OCI-LY3 (cell line): ENCODE data around the gene TEPSIN.

ENCODE experiments used
- H2AFZ ChIP-seq: fragments of 200-600, 300-600 bp; shearing (Covaris generic); 2 replicates; pipeline ENCODE4 v1.6.0; 2014; ENCODE audit warnings: antibody characterized with exemption, low read depth, low read length
- H3K27ac ChIP-seq: fragments of 200-600, 300-600 bp; sonication (generic); 2 replicates; pipeline ENCODE4 v1.5.1; 2014; ENCODE audit warnings: mild to moderate bottlenecking, low read length, moderate library complexity, mixed read lengths
- H3K27me3 ChIP-seq: fragments of 200-600, 300-600 bp; sonication (generic); 2 replicates; pipeline ENCODE4 v1.6.1; 2014; ENCODE audit warnings: low read depth, low read length, mixed read lengths
- H3K36me3 ChIP-seq: fragments of 200-600, 300-600 bp; sonication (generic); replicated peaks from 2 replicates; pipeline ENCODE3; 2014; ENCODE audit warnings: low read depth, low read length, mixed read lengths
- H3K4me1 ChIP-seq: fragments of 300-600, 200-600 bp; sonication (generic); 2 replicates; pipeline ENCODE4 v1.6.1; 2014; ENCODE audit warnings: low read length, mixed read lengths
- H3K4me2 ChIP-seq: fragments of 200-600, 300-600 bp; sonication (generic); 2 replicates; pipeline ENCODE4 v1.6.1; 2014; ENCODE audit warnings: low read length, mixed read lengths
- H3K4me3 ChIP-seq: fragments of 300-600, 200-600 bp; sonication (generic); 2 replicates; pipeline ENCODE4 v1.5.1; 2014; ENCODE audit warnings: antibody characterized with exemption, mild to moderate bottlenecking, low read length, moderate library complexity
- H3K79me2 ChIP-seq: fragments of 300-600, 200-600 bp; shearing (Covaris generic); 2 replicates; pipeline ENCODE4 v1.6.1; 2014; ENCODE audit warnings: mild to moderate bottlenecking, low read length, mixed read lengths
- H3K9ac ChIP-seq: fragments of 300-600, 200-600 bp; shearing (Covaris generic); 2 replicates; pipeline ENCODE4 v1.6.0; 2014; ENCODE audit warnings: mild to moderate bottlenecking, low read length, moderate library complexity
- H3K9me3 ChIP-seq: fragments of 200-600, 300-600 bp; shearing (Covaris generic); 2 replicates; pipeline ENCODE4 v1.6.1; 2014; ENCODE audit warnings: low read length, mixed read lengths; ENCODE audit not compliant: insufficient read depth
- H4K20me1 ChIP-seq: fragments of 200-600, 300-600 bp; sonication (generic); 2 replicates; pipeline ENCODE4 v1.6.1; 2016; ENCODE audit warnings: low read length, mixed read lengths; ENCODE audit not compliant: insufficient read depth
- CTCF ChIP-seq: fragments of 200-600, 300-600 bp; sonication (generic); IDR thresholded peaks from 2 replicates; pipeline ENCODE4 v1.5.1; 2014; ENCODE audit warnings: antibody characterized with exemption, low read length, low read depth
- EZH2phosphoT487 ChIP-seq: fragments of 200-600 bp; shearing (Covaris generic); IDR thresholded peaks from 2 replicates; pipeline ENCODE4 v1.6.1; 2018; ENCODE audit warnings: antibody characterized with exemption, mixed run types, low read depth

The TEPSIN gene

GRCh38 chr17:81241648-81242420 is 3.0 kb upstream of the TEPSIN start:
- Histone ChIP-seq H3K27ac (no peak overlapping the region), H3K27me3 (no peaks in the 10 kb centered on the region), H3K4me3 (no peak overlapping the region), H2AFZ (no peak overlapping the region), H4K20me1 (0 out of 2 replicates have a peak, but pooled peaks cover 7% of the 10 kb centered on the region), H3K79me2 (peaks cover 41% of the 10 kb centered on the region), H3K9me3 (no peaks in the 10 kb centered on the region), H3K36me3 (peaks cover 22% of the 10 kb centered on the region), H3K4me2 (no peak overlapping the region), H3K4me1 (peaks cover 33% of the 10 kb centered on the region), H3K9ac (no peak overlapping the region)
- TF ChIP-seq CTCF = peak; percentile 71
- no peak for TF ChIP-seq EZH2phosphoT487

- H3K9ac ChIP-seq = no peak overlapping the region
- H3K27ac ChIP-seq = no peak overlapping the region
- H3K4me2 ChIP-seq = peak overlapping the region; percentile 96
- H3K36me3 ChIP-seq = peaks cover 22% of the 10 kb centered on the region
- no peaks in the 10 kb centered on the region for H3K9me3 ChIP-seq
- H3K4me1 ChIP-seq = peaks cover 33% of the 10 kb centered on the region
- no peaks in the 10 kb centered on the region for H3K27me3 ChIP-seq
- H4K20me1 ChIP-seq = 0 out of 2 replicates have a peak, but pooled peaks cover 7% of the 10 kb centered on the region
- no peak for TF ChIP-seq EZH2phosphoT487
- no peak for TF ChIP-seq CTCF
- H3K79me2 ChIP-seq = peaks cover 41% of the 10 kb centered on the region
- no peak overlapping the region for H3K4me3 ChIP-seq
- H2AFZ ChIP-seq = no peak overlapping the region
Measured at GRCh38 chr17:81241203-81241602, 2.3 kb upstream of the TEPSIN start.

- H3K4me3 ChIP-seq = peak overlapping the region; percentile 92
- peaks cover 22% of the 10 kb centered on the region for H3K36me3 ChIP-seq
- H3K27ac ChIP-seq = 0 out of 2 replicates have a peak overlapping the region, but pooled peaks have one; percentile 64
- H3K9me3 ChIP-seq = no peaks in the 10 kb centered on the region
- no peak for TF ChIP-seq EZH2phosphoT487
- TF ChIP-seq CTCF = no peak
- H3K9ac ChIP-seq = no peak overlapping the region
- H3K4me1 ChIP-seq = peaks cover 33% of the 10 kb centered on the region
- no peaks in the 10 kb centered on the region for H3K27me3 ChIP-seq
- 0 out of 2 replicates have a peak, but pooled peaks cover 7% of the 10 kb centered on the region for H4K20me1 ChIP-seq
- peaks cover 41% of the 10 kb centered on the region for H3K79me2 ChIP-seq
- H2AFZ ChIP-seq = no peak overlapping the region
- H3K4me2 ChIP-seq = peak overlapping the region; percentile 96
Measured at GRCh38 chr17:81240761-81241160, 1.9 kb upstream of the TEPSIN start.

GRCh38 chr17:81239714-81240555 is 1.1 kb upstream of the TEPSIN start:
- Histone ChIP-seq H3K9me3 (no peaks in the 10 kb centered on the region), H3K36me3 (peaks cover 22% of the 10 kb centered on the region), H2AFZ (no peak overlapping the region), H3K4me3 (peak overlapping the region; percentile 92), H3K4me2 (peak overlapping the region; percentile 96), H3K9ac (peak overlapping the region; percentile 78), H3K27me3 (no peaks in the 10 kb centered on the region), H3K79me2 (peaks cover 41% of the 10 kb centered on the region), H3K4me1 (peaks cover 29% of the 10 kb centered on the region), H3K27ac (peak overlapping the region; percentile 64), H4K20me1 (0 out of 2 replicates have a peak, but pooled peaks cover 7% of the 10 kb centered on the region)
- no peak; the same call in 1 of the 2 replicates for TF ChIP-seq CTCF
- no peak for TF ChIP-seq EZH2phosphoT487
